GM12878 (cell line): ENCODE data around the gene SMARCC1. TPM values are rescaled to one million over a fixed set of nuclear protein-coding genes. Genes with fewer than 3 reads are reported as not detected.

Source experiments
- ATAC-seq: fragments of 200-7000 bp; cut with Tn5 transposase; 3 replicates; pipeline ENCODE4 v1.9.1; 2020; ENCODE audit warnings: mild to moderate bottlenecking, moderate library complexity
- BruUV-seq: library from RNA; stranded (reverse); fragments of 400-500 nt; replicated peaks from 2 replicates; lab custom pipeline; 2021; lab: Mats Ljungman, UMichigan
- CTCF ChIA-PET: fragments of 300-600 bp; sonication (Branson Sonifier 250); formaldehyde crosslinking; extraction: SDS; loops from one replicate; lab custom pipeline; 2021; ENCODE audit warnings: inconsistent platforms; lab: Yijun Ruan, JAX
- POLR2A ChIA-PET: fragments of 350-600 bp; formaldehyde crosslinking; extraction: SDS; loops from one replicate; lab custom pipeline; 2021; ENCODE audit warnings: inconsistent platforms; lab: Charles Lee
- RAD21 ChIA-PET: fragments of 300-600 bp; sonication (Branson Sonifier 250); formaldehyde crosslinking; loops from one replicate; lab custom pipeline; 2023; ENCODE audit warnings: antibody characterized with exemption; ENCODE audit not compliant: unreplicated experiment; lab: Charles Lee
- SMC1A ChIA-PET: fragments of 300-600 bp; sonication (Branson Sonifier 250); formaldehyde crosslinking; loops from one replicate; lab custom pipeline; 2023; ENCODE audit not compliant: unreplicated experiment, uncharacterized antibody; lab: Charles Lee
- DNase-seq: peaks from one replicate; pipeline ENCODE4 v3.0.0-alpha.2; 2011; ENCODE audit warnings: low read depth, low spot score
- FAIRE-seq: peaks from 3 replicates; lab custom pipeline; 2011; peaks lifted over from hg19 to GRCh38; lab: Jason Lieb, UNC
- H2AFZ ChIP-seq: 2 replicates; pipeline ENCODE4 v1.6.0; 2011; ENCODE audit warnings: low read depth, low read length, control low read depth; ENCODE audit not compliant: control insufficient read depth
- H3K27ac ChIP-seq: 2 replicates; pipeline ENCODE4 v1.5.1; 2011; ENCODE audit warnings: control low read depth; ENCODE audit not compliant: control insufficient read depth, insufficient read depth
- H3K27me3 ChIP-seq, 2 experiments: replicated peaks in 1 of 2; 2 replicates each; pipeline versions ENCODE4 v1.6.0 to v1.6.1; 2011; ENCODE audit warnings: low read length in 1 of 2; ENCODE audit not compliant: control insufficient read depth in 2 of 2, insufficient read depth in 2 of 2
- H3K36me3 ChIP-seq, 2 experiments: 2 replicates each; pipeline ENCODE4 v1.5.1; 2011; ENCODE audit warnings: low read length in 1 of 2; ENCODE audit not compliant: control insufficient read depth in 2 of 2, insufficient read depth in 2 of 2
- H3K4me1 ChIP-seq: 2 replicates; pipeline ENCODE4 v1.6.1; 2011; ENCODE audit warnings: mild to moderate bottlenecking, low read length, moderate library complexity, mixed read lengths; ENCODE audit not compliant: control insufficient read depth, insufficient read depth
- H3K4me2 ChIP-seq: 2 replicates; pipeline ENCODE4 v1.6.0; 2011; ENCODE audit warnings: control low read depth; ENCODE audit not compliant: control insufficient read depth, insufficient read depth
- H3K4me3 ChIP-seq: fragments of 200-600 bp; sonication (generic); 2 replicates; pipeline ENCODE4 v1.5.1; 2016
- H3K79me2 ChIP-seq: 2 replicates; pipeline ENCODE4 v1.6.0; 2011; ENCODE audit warnings: low read length; ENCODE audit not compliant: control insufficient read depth, insufficient read depth
- H3K9ac ChIP-seq: 2 replicates; pipeline ENCODE4 v1.8.0; 2011; ENCODE audit warnings: low read length, control low read depth, mixed read lengths; ENCODE audit not compliant: control insufficient read depth, insufficient read depth
- H3K9me3 ChIP-seq: replicated peaks from 3 replicates; pipeline ENCODE4 v1.5.1; 2011; ENCODE audit warnings: mild to moderate bottlenecking, low read length; ENCODE audit not compliant: control insufficient read depth, insufficient read depth
- H4K20me1 ChIP-seq: 2 replicates; pipeline ENCODE4 v1.6.0; 2011; ENCODE audit not compliant: control insufficient read depth, insufficient read depth
- CREM ChIP-seq: IDR thresholded peaks from 2 replicates; pipeline ENCODE4 v1.6.1; 2014; ENCODE audit warnings: antibody characterized with exemption, low read depth
- PAX5 ChIP-seq: IDR thresholded peaks from 2 replicates; pipeline ENCODE4 v1.6.1; 2011; ENCODE audit warnings: low read depth, low read length, borderline replicate concordance
- SUZ12 ChIP-seq: fragments of 200-600 bp; sonication (generic); IDR thresholded peaks from one replicate; pipeline ENCODE4 v1.6.1; 2018; ENCODE audit warnings: antibody characterized with exemption, mild to moderate bottlenecking; ENCODE audit not compliant: unreplicated experiment
- TARDBP ChIP-seq: IDR thresholded peaks from 2 replicates; pipeline ENCODE4 v1.6.1; 2016; ENCODE audit warnings: borderline replicate concordance
- ZNF274 ChIP-seq: IDR thresholded peaks from one replicate; pipeline ENCODE4 v1.8.0; 2011; ENCODE audit not compliant: insufficient read length, insufficient read depth
- ZNF687 ChIP-seq: fragments of 450-650 bp; IDR thresholded peaks from 2 replicates; pipeline ENCODE4 v1.6.1; 2017; ENCODE audit warnings: mild to moderate bottlenecking, moderate library complexity
- ZSCAN29 ChIP-seq: fragments of 450-650 bp; IDR thresholded peaks from 2 replicates; pipeline ENCODE4 v1.6.1; 2017; ENCODE audit warnings: mild to moderate bottlenecking, moderate library complexity
- WGBS: methylation state at CpG from one replicate; pipeline ENCODE4 v1.1.6; 2016; ENCODE audit warnings: low lambda C conversion rate; ENCODE audit not compliant: insufficient replicate concordance, insufficient coverage; ENCODE audit errors: missing lambda C conversion rate; 5-methylcytosine and 5-hydroxymethylcytosine counted together
- in situ Hi-C: fragments of 300-500 bp; cut with MboI; formaldehyde crosslinking; loops from 9 replicates; pipeline ENCODE4 v1.14.3; 2018; ENCODE audit warnings: mixed read lengths
- intact Hi-C: fragments of 100-400 bp; cut with micrococcal nuclease; formaldehyde crosslinking; loops from one replicate; pipeline ENCODE4 v1.14.2; 2022; ENCODE audit not compliant: unreplicated experiment
- polyA plus RNA-seq, 11 experiments: library from polyadenylated mRNA; depleted of rRNA in 4 of 11; unstranded in 6 of 11; stranded (reverse) in 5 of 11; fragments of >200 nt; fragmentation: Nextera tagmentation in 4 of 11; fragmentation: Illumina TruSeq in 1 of 11; extraction: Ambion mirVana in 4 of 11; extraction: Trizol in 1 of 11; gene quantifications; 1 replicate in 1 of 11; 2 replicates in 10 of 11; pipeline versions ENCODE4 v1.2.1 to v1.2.3, GENCODE V29; 2011 to 2016; ENCODE audit warnings: inconsistent platforms in 2 of 11, missing spikeins in 2 of 11, low read depth in 1 of 11
- total RNA-seq, 4 experiments: library from RNA; depleted of rRNA in 3 of 4; stranded (reverse); fragments of >200 nt in 3 of 4; fragmentation: Illumina TruSeq in 1 of 4; extraction: Trizol in 1 of 4; gene quantifications; 2 replicates each; pipeline versions ENCODE4 v1.2.1 to v1.2.3, GENCODE V29; 2013 to 2021

SMARCC1 gene
- total and polyA plus RNA-seq, 10 of the 15 experiments (the other 5 are each of a cell fraction or from before 2014, with no cell fraction given), result 26.6 to 147 (median 57.1) TPM

DNA sequence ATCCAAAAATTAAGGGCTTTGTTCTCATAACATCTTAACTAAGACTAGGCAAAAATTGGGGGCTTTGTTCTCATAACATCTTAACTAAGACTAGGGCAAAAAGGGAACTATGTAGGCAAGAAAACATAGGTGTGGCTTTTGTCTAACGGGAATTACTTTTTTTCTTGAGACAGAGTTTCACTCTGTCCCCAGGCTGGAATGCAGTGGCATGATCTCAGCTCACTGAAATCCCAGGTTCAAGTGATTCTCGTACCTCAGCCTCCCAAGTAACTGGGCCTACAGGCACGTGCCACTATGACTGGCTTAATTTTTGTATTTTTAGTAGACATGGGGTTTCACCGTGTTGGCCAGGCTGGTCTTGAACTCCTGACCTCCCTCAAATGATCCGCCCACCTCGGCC, 153.3 kb downstream of the SMARCC1 start:
- intact Hi-C loops, result no loop called here
- Histone ChIP-seq H3K27ac (no peak overlapping the region), H2AFZ (no peak overlapping the region), H4K20me1 (no peaks in the 10 kb centered on the region), H3K36me3 (peaks cover 8 to 40% of the 10 kb centered on the region in 2 experiments), H3K9me3 (no peaks in the 10 kb centered on the region), H3K4me2 (no peak overlapping the region), H3K27me3 (no peaks in the 10 kb centered on the region), H3K4me3 (no peak overlapping the region), H3K4me1 (no peaks in the 10 kb centered on the region), H3K9ac (no peak overlapping the region), H3K79me2 (no peaks in the 10 kb centered on the region)
- no peak for DNase-seq
- in situ Hi-C loops, result no loop called here
- CTCF ChIA-PET, result interaction anchor here (1.0 kb wide), 1 partner anchor 12 kb away, joined by 5 read pairs; no protein-coding TSS in a partner anchor
- RAD21 ChIA-PET, result no interaction called here
- TF ChIP-seq PAX5 (no peak), ZNF687 (no peak), SUZ12 (no peak), TARDBP (no peak), ZNF274 (no peak), ZSCAN29 (no peak), CREM (no peak)
- POLR2A ChIA-PET, result interaction anchor here (0.7 to 2.8 kb wide), 2 partner anchors 11 to 112 kb away, joined by 3 to 12 read pairs; no protein-coding TSS in a partner anchor
- BruUV-seq, result no TSS peak
- ATAC-seq, result no peak
- WGBS, result 76% methylated on average over 6 of the region's 6 CpGs
- FAIRE-seq, result no peak
- SMC1A ChIA-PET, result interaction anchor here (1.5 kb wide), 1 partner anchor 11 kb away, joined by 5 read pairs; no protein-coding TSS in a partner anchor
